Mesothelial cell of epicardium (in vitro differentiated cells): Measurements from ENCODE around the gene CARD10. TPM values are rescaled to one million over a fixed set of nuclear protein-coding genes. Genes with fewer than 3 reads are reported as not detected.
A peak's percentile ranks its signal among the peaks of the same experiment; 100 is the strongest.

ENCODE experiments used
- DNase-seq, 2 experiments: peaks; one replicate each; pipeline ENCODE4 v3.0.0; 2021; ENCODE audit warnings: low spot score in 2 of 2; ENCODE audit not compliant: unreplicated experiment in 2 of 2
- H3K27ac Mint-ChIP-seq: 2 replicates; pipeline ENCODE4 v1.8.0; 2021; ENCODE audit warnings: mixed read lengths
- H3K27me3 Mint-ChIP-seq: 2 replicates; pipeline ENCODE4 v1.8.0; 2021; ENCODE audit warnings: low read depth, mixed read lengths
- H3K36me3 Mint-ChIP-seq: 2 replicates; pipeline ENCODE4 v1.8.0; 2021; ENCODE audit warnings: mixed read lengths
- H3K4me1 Mint-ChIP-seq: 2 replicates; pipeline ENCODE4 v1.8.0; 2021; ENCODE audit warnings: mixed read lengths
- H3K4me3 Mint-ChIP-seq: 2 replicates; pipeline ENCODE4 v1.8.0; 2021; ENCODE audit warnings: mild to moderate bottlenecking, moderate library complexity, mixed read lengths
- H3K9me3 Mint-ChIP-seq: 2 replicates; pipeline ENCODE4 v1.8.0; 2021; ENCODE audit warnings: mixed read lengths
- total RNA-seq: library from RNA; stranded (reverse); gene quantifications from 3 replicates; pipeline ENCODE4 v1.2.1, GENCODE V29; 2021
- TF ChIP-seq, protein P1 (sequence below): fragments of 200-600 bp; sonication (generic); IDR thresholded peaks from one replicate; pipeline ENCODE4 v1.5.0; 2021; ENCODE audit warnings: antibody characterized with exemption; ENCODE audit not compliant: unreplicated experiment

CARD10 gene
- total RNA-seq, 1 donor from 2014 or later: 13.6 TPM

DNA sequence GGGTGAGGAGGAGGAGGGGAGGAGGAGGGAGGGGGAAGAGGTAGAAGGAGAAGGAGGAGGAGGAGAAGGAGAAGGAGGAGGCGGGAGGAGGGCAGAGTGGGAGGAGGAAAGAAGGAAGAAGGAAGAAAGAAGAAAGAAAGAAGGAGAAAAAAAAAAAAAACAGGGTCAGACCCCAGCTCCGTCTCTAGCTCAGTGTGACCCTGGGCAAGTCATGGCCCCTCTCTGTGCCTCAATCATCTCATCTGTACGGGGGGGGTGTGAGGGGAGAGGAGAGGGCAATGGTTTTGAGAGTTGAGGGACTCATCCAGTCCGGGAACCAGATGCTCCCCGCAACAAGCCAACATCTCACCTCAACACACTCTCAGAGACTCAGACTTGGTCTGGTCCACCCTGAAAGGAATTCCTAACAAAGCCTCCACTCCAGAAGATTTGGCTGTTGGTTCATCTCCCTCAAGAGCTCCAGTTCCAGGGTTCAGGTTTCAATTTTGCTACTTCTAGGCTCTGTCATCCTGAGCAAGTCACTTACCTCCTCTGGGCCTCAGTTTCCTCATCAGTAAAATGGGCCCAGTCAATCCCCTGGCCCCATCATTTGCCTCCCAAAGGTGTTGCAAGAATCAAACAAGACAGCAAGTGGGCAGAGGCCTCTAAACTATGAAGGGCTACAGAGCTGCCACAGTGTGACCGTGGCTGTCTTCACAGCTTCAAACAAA, 7.7 kb downstream of the CARD10 start:
- peaks cover 3% of the 10 kb centered on the region for H3K9me3 Mint-ChIP-seq
- H3K27me3 Mint-ChIP-seq: no peaks in the 10 kb centered on the region
- peaks cover 39% of the 10 kb centered on the region for H3K4me1 Mint-ChIP-seq
- DNase-seq: no peak
- H3K27ac Mint-ChIP-seq: peak overlapping the region; percentile 98
- H3K4me3 Mint-ChIP-seq: no peak overlapping the region
- TF ChIP-seq, protein P1, sequence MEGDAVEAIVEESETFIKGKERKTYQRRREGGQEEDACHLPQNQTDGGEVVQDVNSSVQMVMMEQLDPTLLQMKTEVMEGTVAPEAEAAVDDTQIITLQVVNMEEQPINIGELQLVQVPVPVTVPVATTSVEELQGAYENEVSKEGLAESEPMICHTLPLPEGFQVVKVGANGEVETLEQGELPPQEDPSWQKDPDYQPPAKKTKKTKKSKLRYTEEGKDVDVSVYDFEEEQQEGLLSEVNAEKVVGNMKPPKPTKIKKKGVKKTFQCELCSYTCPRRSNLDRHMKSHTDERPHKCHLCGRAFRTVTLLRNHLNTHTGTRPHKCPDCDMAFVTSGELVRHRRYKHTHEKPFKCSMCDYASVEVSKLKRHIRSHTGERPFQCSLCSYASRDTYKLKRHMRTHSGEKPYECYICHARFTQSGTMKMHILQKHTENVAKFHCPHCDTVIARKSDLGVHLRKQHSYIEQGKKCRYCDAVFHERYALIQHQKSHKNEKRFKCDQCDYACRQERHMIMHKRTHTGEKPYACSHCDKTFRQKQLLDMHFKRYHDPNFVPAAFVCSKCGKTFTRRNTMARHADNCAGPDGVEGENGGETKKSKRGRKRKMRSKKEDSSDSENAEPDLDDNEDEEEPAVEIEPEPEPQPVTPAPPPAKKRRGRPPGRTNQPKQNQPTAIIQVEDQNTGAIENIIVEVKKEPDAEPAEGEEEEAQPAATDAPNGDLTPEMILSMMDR: no peak
- peaks cover 7% of the 10 kb centered on the region for H3K36me3 Mint-ChIP-seq

DNA sequence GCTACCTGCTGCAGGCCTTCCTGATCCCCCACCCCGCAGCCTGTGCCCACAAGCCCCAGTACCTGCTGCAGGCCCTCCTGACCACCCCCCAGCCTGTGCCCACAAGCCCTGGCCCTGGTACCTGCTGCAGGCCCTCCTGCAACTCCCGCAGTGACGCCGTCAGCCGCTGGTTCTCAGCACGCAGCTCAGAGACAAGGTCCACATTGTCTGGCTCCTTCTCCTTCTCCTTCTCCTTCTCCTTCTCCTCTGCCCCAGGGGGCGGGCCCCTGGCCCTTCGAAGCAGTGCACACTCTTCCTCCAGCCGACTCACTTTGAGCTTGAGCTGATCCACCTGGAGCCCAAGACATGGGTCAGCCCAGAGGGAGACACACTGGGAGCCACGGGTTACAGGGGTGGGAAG, 9.1 kb downstream of the CARD10 start:
- H3K27me3 Mint-ChIP-seq: no peaks in the 10 kb centered on the region

DNA sequence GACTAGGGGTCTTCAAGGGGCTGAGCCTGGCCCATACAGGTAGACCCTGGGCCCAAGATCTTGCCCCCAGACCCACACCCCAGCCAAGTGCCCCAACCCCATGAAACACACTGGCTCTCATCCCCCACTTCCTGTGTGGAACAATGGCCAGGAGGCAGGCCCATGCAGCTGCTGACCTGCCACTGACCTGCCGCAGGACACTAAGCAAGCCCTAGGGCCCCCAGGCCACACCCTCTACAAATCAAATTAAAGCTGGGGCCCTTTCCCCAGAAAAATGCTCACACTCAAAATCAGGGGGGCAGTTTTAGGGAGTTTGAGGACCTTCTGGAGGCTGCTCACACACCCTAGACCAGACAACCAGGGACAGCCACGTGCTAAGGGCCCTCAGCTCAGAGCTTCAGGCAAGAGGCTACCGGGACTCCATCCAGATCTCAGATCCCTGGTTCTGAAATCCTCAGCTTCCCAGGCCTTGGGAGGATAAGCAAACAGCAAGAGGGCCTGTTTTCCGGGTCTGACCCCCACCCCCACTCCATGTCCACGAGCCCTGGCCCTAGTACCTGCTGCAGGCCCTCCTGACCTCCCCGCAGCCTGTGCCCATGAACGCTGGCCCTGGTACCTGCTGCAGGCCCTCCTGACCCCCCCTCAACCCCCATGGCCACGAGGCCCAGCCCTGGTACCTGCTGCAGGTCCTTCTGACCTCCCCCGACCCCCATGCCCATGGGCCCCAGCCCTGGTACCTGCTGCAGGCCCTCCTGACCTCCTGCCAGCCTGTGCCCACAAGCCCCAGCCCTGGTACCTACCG, 10.0 kb downstream of the CARD10 start:
- Mint-ChIP-seq H3K4me1 (peaks cover 39% of the 10 kb centered on the region), H3K36me3 (peaks cover 5% of the 10 kb centered on the region), H3K27me3 (no peaks in the 10 kb centered on the region), H3K27ac (peak overlapping the region; percentile 71), H3K4me3 (no peak overlapping the region), H3K9me3 (no peaks in the 10 kb centered on the region)
- no peak for DNase-seq
- TF ChIP-seq, protein P1: no peak

More for the DNA sequence above, 9.1 kb downstream of the CARD10 start:
- DNase-seq: no peak
- H3K4me3 Mint-ChIP-seq: peak overlapping the region; percentile 28
- TF ChIP-seq, protein P1: no peak
- H3K4me1 Mint-ChIP-seq: peaks cover 39% of the 10 kb centered on the region
- no peaks in the 10 kb centered on the region for H3K36me3 Mint-ChIP-seq
- no peaks in the 10 kb centered on the region for H3K9me3 Mint-ChIP-seq
- peak overlapping the region; percentile 83 for H3K27ac Mint-ChIP-seq

DNA sequence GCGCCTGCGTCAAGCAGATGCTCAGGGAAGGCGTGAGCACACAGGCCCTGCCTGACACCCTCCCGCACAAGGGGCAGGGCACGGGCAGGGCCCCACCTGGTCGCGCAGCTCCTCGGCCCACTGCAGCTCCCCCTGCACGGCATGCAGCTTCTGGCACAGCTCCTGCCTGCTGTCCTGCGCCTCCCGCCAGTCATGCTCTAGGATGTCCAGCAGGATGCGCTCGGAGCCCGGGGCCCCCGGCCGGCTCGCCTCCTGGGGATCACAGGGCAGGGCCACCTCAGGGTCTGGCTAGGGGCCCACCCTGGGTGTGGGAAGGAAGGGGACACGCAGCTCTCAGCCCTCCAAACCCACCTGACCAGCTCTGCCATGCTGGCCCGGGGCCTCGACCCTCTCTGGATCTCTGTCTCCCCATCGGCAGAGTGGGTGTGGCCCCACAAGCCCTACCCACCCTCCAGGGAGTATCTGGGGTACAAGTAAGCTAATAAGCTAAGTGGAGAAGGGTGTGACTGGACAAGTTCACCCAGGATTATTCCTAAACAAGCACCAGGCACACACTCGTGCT, 10.7 kb downstream of the CARD10 start:
- DNase-seq: no peak
- Mint-ChIP-seq H3K4me1 (peaks cover 38% of the 10 kb centered on the region), H3K27ac (peak overlapping the region; percentile 71), H3K27me3 (no peaks in the 10 kb centered on the region), H3K36me3 (peaks cover 7% of the 10 kb centered on the region), H3K4me3 (no peak overlapping the region), H3K9me3 (no peaks in the 10 kb centered on the region)
- TF ChIP-seq, protein P1: no peak

DNA sequence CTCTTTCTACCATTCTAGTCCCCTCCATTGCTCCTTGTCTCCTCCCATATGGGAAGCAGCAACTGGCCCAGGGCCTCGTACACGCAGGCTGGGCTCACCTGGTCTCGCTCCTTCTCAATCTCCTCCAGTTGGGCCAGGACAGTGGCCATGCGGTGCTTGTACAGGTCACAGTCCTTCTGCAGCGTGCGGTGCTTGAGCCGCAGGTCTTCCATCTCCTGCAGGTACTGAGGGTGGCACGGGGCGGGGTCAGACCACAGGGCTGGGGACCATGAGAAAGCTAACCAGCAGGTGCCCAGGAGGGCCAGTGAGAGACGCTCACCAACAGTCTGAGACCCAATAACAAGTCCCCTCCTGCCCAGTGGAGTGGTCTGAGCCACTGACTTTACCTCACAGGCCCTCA, 11.5 kb downstream of the CARD10 start:
- H3K4me1 Mint-ChIP-seq: peaks cover 30% of the 10 kb centered on the region
- TF ChIP-seq, protein P1: no peak
- no peaks in the 10 kb centered on the region for H3K9me3 Mint-ChIP-seq
- H3K27ac Mint-ChIP-seq: no peak overlapping the region
- no peak for DNase-seq
- peaks cover 7% of the 10 kb centered on the region for H3K36me3 Mint-ChIP-seq
- H3K27me3 Mint-ChIP-seq: no peaks in the 10 kb centered on the region
- H3K4me3 Mint-ChIP-seq: no peak overlapping the region
